HG03442 (cell line): Measurements from ENCODE around the gene PHKA2.
"Not testable (repeated sequence)": the region's sequence is repeated elsewhere in the genome, so short reads cannot be mapped to it uniquely, and the experiment has no call there.

Experiments used
- ATAC-seq: cut with Tn5 transposase; IDR thresholded peaks from one replicate; pipeline ENCODE4 v1.9.1; 2021; ENCODE audit warnings: mild to moderate bottlenecking, moderate library complexity; ENCODE audit not compliant: unreplicated experiment

PHKA2 gene

GRCh38 chrX:18980262-18980661 is 3.7 kb downstream of the PHKA2 start:
- ATAC-seq: not testable (repeated sequence)

- no peak for ATAC-seq
Measured at GRCh38 chrX:18974993-18975392, 8.9 kb downstream of the PHKA2 start.

GRCh38 chrX:18973527-18974192 is 10.3 kb downstream of the PHKA2 start:
- ATAC-seq: no peak

GRCh38 chrX:18971506-18971905 is 12.4 kb downstream of the PHKA2 start:
- no peak for ATAC-seq

GRCh38 chrX:18970465-18970864 is 13.4 kb downstream of the PHKA2 start:
- no peak for ATAC-seq

GRCh38 chrX:18966624-18967023 is 17.3 kb downstream of the PHKA2 start:
- ATAC-seq: no peak

- ATAC-seq: no peak
Measured at GRCh38 chrX:18964901-18965300, 19.0 kb downstream of the PHKA2 start.

GRCh38 chrX:18964026-18964425 is 19.9 kb downstream of the PHKA2 start:
- no peak for ATAC-seq

- no peak for ATAC-seq
Measured at GRCh38 chrX:18962329-18962728, 21.6 kb downstream of the PHKA2 start.

- ATAC-seq: no peak
Measured at GRCh38 chrX:18961686-18962085, 22.2 kb downstream of the PHKA2 start.

GRCh38 chrX:18956303-18957032 is 27.4 kb downstream of the PHKA2 start:
- no peak for ATAC-seq

GRCh38 chrX:18955676-18956075 is 28.2 kb downstream of the PHKA2 start:
- no peak for ATAC-seq

- no peak for ATAC-seq
Measured at GRCh38 chrX:18951032-18951431, 32.9 kb downstream of the PHKA2 start.

GRCh38 chrX:18949944-18950301 is 34.0 kb downstream of the PHKA2 start:
- ATAC-seq: no peak

- no peak for ATAC-seq
Measured at GRCh38 chrX:18949291-18949943, 34.5 kb downstream of the PHKA2 start.

GRCh38 chrX:18946611-18947010 is 37.3 kb downstream of the PHKA2 start:
- no peak for ATAC-seq

GRCh38 chrX:18946157-18946556 is 37.8 kb downstream of the PHKA2 start:
- no peak for ATAC-seq

GRCh38 chrX:18945483-18945882 is 38.4 kb downstream of the PHKA2 start:
- no peak for ATAC-seq

GRCh38 chrX:18944482-18944881 is 39.4 kb downstream of the PHKA2 start:
- ATAC-seq: no peak

- no peak for ATAC-seq
Measured at GRCh38 chrX:18941896-18942295, 42.0 kb downstream of the PHKA2 start.

- ATAC-seq: no peak
Measured at GRCh38 chrX:18938710-18939109, 45.2 kb downstream of the PHKA2 start.

- ATAC-seq: no peak
Measured at GRCh38 chrX:18937173-18937572, 46.7 kb downstream of the PHKA2 start.
